ENCODE measurements around the gene CTXN1.

CTXN1 gene

GRCh38 chr19:7913652-7914051 is 12.3 kb downstream of the CTXN1 start:
- H3K27ac ChIP-seq (ENCODE audit: low read depth, low read length): no peak overlapping the region
- H3K9ac ChIP-seq (ENCODE audit: low read length): no peak overlapping the region
- H3K36me3 ChIP-seq (ENCODE audit: control insufficient read depth, insufficient read depth, low read length): peaks cover 15% of the 10 kb centered on the region
- peaks cover 26% of the 10 kb centered on the region for H3K27me3 ChIP-seq (ENCODE audit: control insufficient read depth, insufficient read depth, low read length)
- no peaks in the 10 kb centered on the region for H3K4me1 ChIP-seq (ENCODE audit: control insufficient read depth, insufficient read depth, low read length)
- H3K4me3 ChIP-seq (ENCODE audit: low read length): no peak overlapping the region

GRCh38 chr19:7912697-7913564 is 13.0 kb downstream of the CTXN1 start:
- H3K27me3 ChIP-seq (ENCODE audit: control insufficient read depth, insufficient read depth, low read length): peaks cover 23% of the 10 kb centered on the region
- peaks cover 15% of the 10 kb centered on the region for H3K36me3 ChIP-seq (ENCODE audit: control insufficient read depth, insufficient read depth, low read length)
- no peak overlapping the region for H3K27ac ChIP-seq (ENCODE audit: low read depth, low read length)
- H3K9ac ChIP-seq (ENCODE audit: low read length): no peak overlapping the region
- no peaks in the 10 kb centered on the region for H3K4me1 ChIP-seq (ENCODE audit: control insufficient read depth, insufficient read depth, low read length)
- H3K4me3 ChIP-seq (ENCODE audit: low read length): no peak overlapping the region

GRCh38 chr19:7912144-7912696 is 13.7 kb downstream of the CTXN1 start:
- Histone ChIP-seq H3K4me3 (ENCODE audit: low read length) (no peak overlapping the region), H3K4me1 (ENCODE audit: control insufficient read depth, insufficient read depth, low read length) (no peaks in the 10 kb centered on the region), H3K36me3 (ENCODE audit: control insufficient read depth, insufficient read depth, low read length) (peaks cover 15% of the 10 kb centered on the region), H3K9ac (ENCODE audit: low read length) (no peak overlapping the region), H3K27ac (ENCODE audit: low read depth, low read length) (no peak overlapping the region), H3K27me3 (ENCODE audit: control insufficient read depth, insufficient read depth, low read length) (peaks cover 16% of the 10 kb centered on the region)

GRCh38 chr19:7911508-7912143 is 14.3 kb downstream of the CTXN1 start:
- Histone ChIP-seq H3K4me3 (ENCODE audit: low read length) (no peak overlapping the region), H3K27me3 (ENCODE audit: control insufficient read depth, insufficient read depth, low read length) (peaks cover 11% of the 10 kb centered on the region), H3K36me3 (ENCODE audit: control insufficient read depth, insufficient read depth, low read length) (peaks cover 15% of the 10 kb centered on the region), H3K27ac (ENCODE audit: low read depth, low read length) (no peak overlapping the region), H3K9ac (ENCODE audit: low read length) (no peak overlapping the region), H3K4me1 (ENCODE audit: control insufficient read depth, insufficient read depth, low read length) (no peaks in the 10 kb centered on the region)

- Histone ChIP-seq H3K4me3 (ENCODE audit: low read length) (no peak overlapping the region), H3K36me3 (ENCODE audit: control insufficient read depth, insufficient read depth, low read length) (peaks cover 15% of the 10 kb centered on the region), H3K27ac (ENCODE audit: low read depth, low read length) (no peak overlapping the region), H3K4me1 (ENCODE audit: control insufficient read depth, insufficient read depth, low read length) (no peaks in the 10 kb centered on the region), H3K27me3 (ENCODE audit: control insufficient read depth, insufficient read depth, low read length) (peaks cover 6% of the 10 kb centered on the region), H3K9ac (ENCODE audit: low read length) (no peak overlapping the region)
Observed at GRCh38 chr19:7910321-7911161, 15.4 kb downstream of the CTXN1 start.

GRCh38 chr19:7909471-7910067 is 16.4 kb downstream of the CTXN1 start:
- Histone ChIP-seq H3K4me3 (ENCODE audit: low read length) (no peak overlapping the region), H3K36me3 (ENCODE audit: control insufficient read depth, insufficient read depth, low read length) (peaks cover 15% of the 10 kb centered on the region), H3K27ac (ENCODE audit: low read depth, low read length) (no peak overlapping the region), H3K9ac (ENCODE audit: low read length) (no peak overlapping the region), H3K4me1 (ENCODE audit: control insufficient read depth, insufficient read depth, low read length) (peaks cover 9% of the 10 kb centered on the region), H3K27me3 (ENCODE audit: control insufficient read depth, insufficient read depth, low read length) (peaks cover 2% of the 10 kb centered on the region)

GRCh38 chr19:7908742-7909461 is 17.0 kb downstream of the CTXN1 start:
- Histone ChIP-seq H3K27me3 (ENCODE audit: control insufficient read depth, insufficient read depth, low read length) (peaks cover 2% of the 10 kb centered on the region), H3K36me3 (ENCODE audit: control insufficient read depth, insufficient read depth, low read length) (peaks cover 15% of the 10 kb centered on the region)

GRCh38 chr19:7908078-7908699 is 17.7 kb downstream of the CTXN1 start:
- Histone ChIP-seq H3K27ac (ENCODE audit: low read depth, low read length) (no peak overlapping the region), H3K36me3 (ENCODE audit: control insufficient read depth, insufficient read depth, low read length) (peaks cover 15% of the 10 kb centered on the region), H3K4me1 (ENCODE audit: control insufficient read depth, insufficient read depth, low read length) (peaks cover 11% of the 10 kb centered on the region)

More at GRCh38 chr19:7908742-7909461, 17.0 kb downstream of the CTXN1 start:
- Histone ChIP-seq H3K27ac (ENCODE audit: low read depth, low read length) (no peak overlapping the region), H3K9ac (ENCODE audit: low read length) (no peak overlapping the region), H3K4me1 (ENCODE audit: control insufficient read depth, insufficient read depth, low read length) (peaks cover 10% of the 10 kb centered on the region), H3K4me3 (ENCODE audit: low read length) (no peak overlapping the region)

GRCh38 chr19:7907544-7907943 is 18.4 kb downstream of the CTXN1 start:
- H3K4me1 ChIP-seq (ENCODE audit: control insufficient read depth, insufficient read depth, low read length): peaks cover 16% of the 10 kb centered on the region
- H3K27ac ChIP-seq (ENCODE audit: low read depth, low read length): no peak overlapping the region

More at GRCh38 chr19:7908078-7908699, 17.7 kb downstream of the CTXN1 start:
- no peak overlapping the region for H3K4me3 ChIP-seq (ENCODE audit: low read length)
- H3K27me3 ChIP-seq (ENCODE audit: control insufficient read depth, insufficient read depth, low read length): peaks cover 2% of the 10 kb centered on the region
- H3K9ac ChIP-seq (ENCODE audit: low read length): no peak overlapping the region

GRCh38 chr19:7907122-7907521 is 18.8 kb downstream of the CTXN1 start:
- H3K27ac ChIP-seq (ENCODE audit: low read depth, low read length): no peak overlapping the region
- H3K36me3 ChIP-seq (ENCODE audit: control insufficient read depth, insufficient read depth, low read length): peaks cover 11% of the 10 kb centered on the region
- H3K27me3 ChIP-seq (ENCODE audit: control insufficient read depth, insufficient read depth, low read length): no peaks in the 10 kb centered on the region
- H3K4me1 ChIP-seq (ENCODE audit: control insufficient read depth, insufficient read depth, low read length): peaks cover 16% of the 10 kb centered on the region
- H3K9ac ChIP-seq (ENCODE audit: low read length): no peak overlapping the region
- H3K4me3 ChIP-seq (ENCODE audit: low read length): no peak overlapping the region

More at GRCh38 chr19:7907544-7907943, 18.4 kb downstream of the CTXN1 start:
- Histone ChIP-seq H3K9ac (ENCODE audit: low read length) (no peak overlapping the region), H3K27me3 (ENCODE audit: control insufficient read depth, insufficient read depth, low read length) (no peaks in the 10 kb centered on the region), H3K4me3 (ENCODE audit: low read length) (no peak overlapping the region), H3K36me3 (ENCODE audit: control insufficient read depth, insufficient read depth, low read length) (peaks cover 12% of the 10 kb centered on the region)

GRCh38 chr19:7905859-7906258 is 20.1 kb downstream of the CTXN1 start:
- no peak overlapping the region for H3K4me3 ChIP-seq (ENCODE audit: low read length)
- H3K27me3 ChIP-seq (ENCODE audit: control insufficient read depth, insufficient read depth, low read length): no peaks in the 10 kb centered on the region
- no peak overlapping the region for H3K27ac ChIP-seq (ENCODE audit: low read depth, low read length)
- peaks cover 16% of the 10 kb centered on the region for H3K4me1 ChIP-seq (ENCODE audit: control insufficient read depth, insufficient read depth, low read length)
- H3K36me3 ChIP-seq (ENCODE audit: control insufficient read depth, insufficient read depth, low read length): peaks cover 6% of the 10 kb centered on the region
- H3K9ac ChIP-seq (ENCODE audit: low read length): no peak overlapping the region
